IPS-20b (cell line): ENCODE measurements around the gene SELP.

ENCODE experiments used
- H3K27ac ChIP-seq: one replicate; pipeline ENCODE4 v1.5.1; 2013; ENCODE audit warnings: low read length
- H3K27me3 ChIP-seq: 2 replicates; pipeline ENCODE4 v1.6.1; 2013; ENCODE audit warnings: mild to moderate bottlenecking, low read length, inconsistent platforms; ENCODE audit not compliant: insufficient read depth
- H3K36me3 ChIP-seq: 2 replicates; pipeline ENCODE4 v1.6.1; 2013; ENCODE audit warnings: low read depth, mild to moderate bottlenecking, inconsistent platforms, low read length, moderate library complexity; ENCODE audit not compliant: insufficient read depth
- H3K4me1 ChIP-seq: 2 replicates; pipeline ENCODE4 v1.6.1; 2013; ENCODE audit warnings: mild to moderate bottlenecking, control low read depth, inconsistent platforms, low read length, moderate library complexity; ENCODE audit not compliant: insufficient read depth
- H3K4me3 ChIP-seq: 2 replicates; pipeline ENCODE4 v1.5.1; 2013; ENCODE audit warnings: mild to moderate bottlenecking, low read length, inconsistent platforms
- H3K9ac ChIP-seq: 2 replicates; pipeline ENCODE4 v1.6.1; 2013; ENCODE audit warnings: low read depth, mild to moderate bottlenecking, inconsistent platforms, low read length, moderate library complexity
- H3K9me3 ChIP-seq: 2 replicates; pipeline ENCODE4 v1.6.1; 2013; ENCODE audit warnings: mild to moderate bottlenecking, low read depth, low read length, inconsistent platforms; ENCODE audit not compliant: insufficient read depth

Gene SELP

DNA sequence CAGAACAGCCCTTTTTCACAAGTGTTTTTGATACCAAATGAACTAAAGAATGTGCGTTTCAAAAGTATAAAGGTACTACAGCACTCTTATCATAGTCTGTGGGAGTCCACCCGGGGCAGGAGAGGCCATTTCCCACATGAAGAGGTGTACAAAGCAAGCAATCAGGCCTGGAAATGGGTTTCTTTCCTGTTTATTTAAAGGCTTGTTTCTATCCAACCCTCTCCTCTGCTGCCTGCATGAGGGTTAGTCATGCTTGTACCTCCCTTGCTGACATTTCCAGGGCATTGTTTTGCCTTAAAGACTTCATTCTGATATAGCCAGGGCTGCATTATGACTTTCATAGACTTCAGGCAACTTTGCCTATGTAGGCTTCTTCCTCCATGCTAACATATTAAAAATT, 11.6 kb downstream of the SELP start:
- Histone ChIP-seq H3K4me1 (no peaks in the 10 kb centered on the region), H3K9ac (no peak overlapping the region), H3K27me3 (no peaks in the 10 kb centered on the region)

DNA sequence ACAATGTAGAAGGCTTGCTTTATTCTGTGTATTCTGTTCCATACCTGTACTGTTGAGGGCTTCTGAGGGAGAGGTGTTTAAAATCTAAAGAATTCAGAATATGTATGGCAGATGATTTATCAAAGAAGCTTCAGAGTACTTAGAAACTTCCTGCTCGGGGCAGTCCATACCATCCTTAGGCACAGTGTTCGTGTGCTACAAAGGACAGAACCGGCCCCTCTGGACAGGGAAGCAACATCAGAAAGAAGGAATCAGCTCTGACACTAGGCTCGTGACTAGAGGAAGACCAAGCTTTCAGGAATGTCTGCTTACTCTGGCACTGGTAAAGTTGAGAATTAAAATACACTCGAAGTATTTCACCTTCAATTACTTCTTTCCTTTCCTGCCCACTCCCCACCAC, 14.1 kb downstream of the SELP start:
- no peaks in the 10 kb centered on the region for H3K9me3 ChIP-seq
- no peak overlapping the region for H3K9ac ChIP-seq
- no peaks in the 10 kb centered on the region for H3K36me3 ChIP-seq
- H3K4me3 ChIP-seq, result no peak overlapping the region
- no peaks in the 10 kb centered on the region for H3K27me3 ChIP-seq
- no peak overlapping the region for H3K27ac ChIP-seq
- H3K4me1 ChIP-seq, result no peaks in the 10 kb centered on the region

More for the DNA sequence above, 11.6 kb downstream of the SELP start:
- H3K36me3 ChIP-seq, result no peaks in the 10 kb centered on the region
- no peak overlapping the region for H3K27ac ChIP-seq
- H3K9me3 ChIP-seq, result no peaks in the 10 kb centered on the region
- no peak overlapping the region for H3K4me3 ChIP-seq

DNA sequence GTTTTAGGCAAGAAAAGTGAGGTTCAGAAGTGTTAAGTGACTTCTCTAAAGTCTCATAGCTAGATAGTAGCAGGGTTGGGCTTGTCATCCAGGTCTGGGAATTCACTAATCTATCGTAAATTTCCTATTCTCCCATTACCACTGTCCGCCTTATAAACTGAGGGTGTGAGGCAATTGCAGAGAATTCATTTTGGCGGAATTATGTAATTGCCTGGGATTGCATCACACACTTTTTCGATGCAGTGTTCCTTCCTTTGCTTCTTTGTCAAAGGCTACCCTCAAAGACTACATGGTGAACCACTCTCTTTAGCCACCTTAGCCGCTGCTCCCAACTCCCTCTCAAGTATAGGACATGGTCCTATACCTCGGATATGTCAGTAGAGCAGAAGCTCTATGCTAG, 19.1 kb downstream of the SELP start:
- Histone ChIP-seq H3K9ac (no peak overlapping the region), H3K9me3 (no peaks in the 10 kb centered on the region), H3K27ac (no peak overlapping the region), H3K4me3 (no peak overlapping the region), H3K36me3 (no peaks in the 10 kb centered on the region), H3K27me3 (no peaks in the 10 kb centered on the region), H3K4me1 (no peaks in the 10 kb centered on the region)

DNA sequence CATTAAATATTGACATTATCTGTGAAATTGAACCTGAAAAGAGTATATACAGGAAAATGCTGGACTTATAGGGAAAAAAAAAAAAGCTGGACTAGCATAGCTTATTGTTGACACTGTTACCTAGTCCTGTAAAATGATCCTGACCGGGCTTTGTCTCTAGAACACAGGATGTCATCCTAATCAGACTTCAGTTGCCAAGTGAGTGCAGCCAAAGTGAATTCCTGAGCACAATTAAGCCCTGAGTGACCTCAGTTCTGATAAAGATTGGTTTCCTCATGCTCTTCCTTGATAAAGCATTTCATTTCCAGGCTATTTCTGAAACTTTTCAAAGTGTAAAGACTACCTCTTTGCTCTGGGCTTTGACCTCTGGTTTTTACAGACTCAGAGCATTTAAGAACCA, 19.8 kb downstream of the SELP start:
- H3K9me3 ChIP-seq, result no peaks in the 10 kb centered on the region
- H3K4me3 ChIP-seq, result no peak overlapping the region
- no peak overlapping the region for H3K27ac ChIP-seq
- no peak overlapping the region for H3K9ac ChIP-seq
- H3K36me3 ChIP-seq, result no peaks in the 10 kb centered on the region
- H3K27me3 ChIP-seq, result no peaks in the 10 kb centered on the region
- H3K4me1 ChIP-seq, result no peaks in the 10 kb centered on the region

DNA sequence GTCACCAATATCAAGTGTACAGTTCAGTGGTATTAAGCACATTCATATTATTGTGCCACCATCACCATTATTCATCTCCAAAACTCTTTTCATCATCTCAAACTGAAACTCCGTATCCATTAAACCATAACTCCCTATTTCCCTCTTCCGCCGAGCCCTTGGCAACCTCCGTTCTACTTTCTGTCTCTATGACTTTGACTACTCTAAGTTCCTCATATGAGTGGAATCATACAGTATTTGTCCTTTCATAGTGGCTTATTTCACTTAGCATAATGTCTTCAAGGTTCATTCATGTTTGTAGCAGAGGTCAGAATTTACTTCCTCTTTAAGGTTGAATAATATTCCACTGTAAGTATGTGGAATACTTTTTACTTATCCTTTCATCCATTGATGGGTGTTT, 21.7 kb downstream of the SELP start:
- H3K4me3 ChIP-seq, result no peak overlapping the region
- no peaks in the 10 kb centered on the region for H3K4me1 ChIP-seq
- H3K9ac ChIP-seq, result no peak overlapping the region
- no peaks in the 10 kb centered on the region for H3K27me3 ChIP-seq
- no peaks in the 10 kb centered on the region for H3K9me3 ChIP-seq
- no peak overlapping the region for H3K27ac ChIP-seq
- H3K36me3 ChIP-seq, result no peaks in the 10 kb centered on the region

DNA sequence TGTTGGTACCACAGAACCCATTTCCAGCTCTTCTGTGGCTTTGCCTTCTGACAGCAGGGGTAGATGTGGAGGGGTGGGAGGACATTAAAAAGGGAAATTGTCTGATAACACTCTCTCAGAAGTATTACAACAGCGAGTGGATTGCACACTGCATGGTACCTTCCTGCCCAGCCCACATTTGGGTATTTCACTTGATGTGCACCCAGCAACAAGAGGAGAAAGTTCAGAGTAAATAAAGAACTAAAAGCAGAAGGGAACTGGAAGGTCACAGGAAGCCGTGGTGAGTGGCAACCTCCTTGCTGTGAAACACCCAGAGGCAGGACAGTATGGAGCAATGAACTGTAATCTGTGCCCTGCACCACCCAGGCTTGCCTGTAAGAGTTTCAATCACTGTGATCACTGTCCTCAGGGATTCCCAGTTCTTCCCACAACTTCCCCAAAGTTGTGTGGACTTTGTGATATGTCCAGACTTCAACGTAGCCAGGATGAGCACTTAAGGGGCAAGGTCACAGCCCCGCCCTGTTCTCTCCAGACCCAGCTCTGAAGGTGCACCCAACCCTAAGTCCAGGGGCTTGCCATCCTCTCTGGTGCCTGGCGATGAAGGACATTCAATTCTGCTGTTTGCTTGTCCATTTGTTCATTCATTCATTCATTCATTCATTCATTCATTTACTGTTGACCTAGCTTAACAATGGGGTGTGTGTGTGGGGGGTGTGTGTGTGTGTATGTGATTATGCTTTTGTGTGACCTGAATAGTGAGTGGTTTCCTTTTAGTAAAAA, 25.0 kb downstream of the SELP start:
- Histone ChIP-seq H3K9me3 (no peaks in the 10 kb centered on the region), H3K27me3 (no peaks in the 10 kb centered on the region), H3K36me3 (no peaks in the 10 kb centered on the region), H3K4me1 (no peaks in the 10 kb centered on the region), H3K27ac (no peak overlapping the region), H3K9ac (no peak overlapping the region), H3K4me3 (no peak overlapping the region)

DNA sequence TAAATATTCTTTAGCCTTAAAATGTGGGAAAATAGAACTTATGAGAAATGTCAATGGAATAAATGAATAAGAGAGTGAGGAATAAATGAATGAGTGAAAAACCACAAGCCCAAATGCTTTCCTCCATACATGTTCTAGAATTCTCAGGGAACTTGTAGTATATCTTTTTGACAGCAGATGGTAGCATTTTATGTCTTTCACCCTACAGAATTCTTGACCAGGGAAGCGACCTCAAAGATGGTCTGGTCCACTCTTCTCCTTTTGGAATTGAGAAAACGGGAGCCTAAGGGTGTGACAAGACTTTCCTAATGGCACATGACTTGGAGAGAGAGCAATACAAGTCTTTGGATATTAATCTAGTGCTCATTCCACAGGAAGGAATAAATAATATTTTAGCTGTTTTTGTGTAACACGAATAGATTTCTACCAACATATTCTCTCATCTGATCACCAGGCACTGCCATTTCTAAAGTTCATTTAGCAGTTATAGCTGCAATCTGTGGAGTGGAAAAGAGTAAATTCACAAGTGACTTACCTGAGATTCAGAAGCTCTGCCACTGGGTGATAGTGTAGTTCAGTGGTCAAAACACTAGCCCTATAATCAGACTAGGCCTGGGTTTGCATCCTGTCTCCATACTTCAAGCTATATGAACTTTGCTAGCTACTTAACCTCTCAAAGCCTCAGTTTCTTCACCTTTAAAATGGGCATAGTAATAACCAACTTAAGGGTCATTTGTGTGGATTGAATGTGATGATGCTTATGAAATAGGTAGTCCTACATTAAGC, 28.6 kb downstream of the SELP start:
- Histone ChIP-seq H3K27me3 (no peaks in the 10 kb centered on the region), H3K27ac (no peak overlapping the region), H3K4me3 (no peak overlapping the region), H3K9ac (no peak overlapping the region), H3K4me1 (no peaks in the 10 kb centered on the region), H3K9me3 (no peaks in the 10 kb centered on the region), H3K36me3 (no peaks in the 10 kb centered on the region)

DNA sequence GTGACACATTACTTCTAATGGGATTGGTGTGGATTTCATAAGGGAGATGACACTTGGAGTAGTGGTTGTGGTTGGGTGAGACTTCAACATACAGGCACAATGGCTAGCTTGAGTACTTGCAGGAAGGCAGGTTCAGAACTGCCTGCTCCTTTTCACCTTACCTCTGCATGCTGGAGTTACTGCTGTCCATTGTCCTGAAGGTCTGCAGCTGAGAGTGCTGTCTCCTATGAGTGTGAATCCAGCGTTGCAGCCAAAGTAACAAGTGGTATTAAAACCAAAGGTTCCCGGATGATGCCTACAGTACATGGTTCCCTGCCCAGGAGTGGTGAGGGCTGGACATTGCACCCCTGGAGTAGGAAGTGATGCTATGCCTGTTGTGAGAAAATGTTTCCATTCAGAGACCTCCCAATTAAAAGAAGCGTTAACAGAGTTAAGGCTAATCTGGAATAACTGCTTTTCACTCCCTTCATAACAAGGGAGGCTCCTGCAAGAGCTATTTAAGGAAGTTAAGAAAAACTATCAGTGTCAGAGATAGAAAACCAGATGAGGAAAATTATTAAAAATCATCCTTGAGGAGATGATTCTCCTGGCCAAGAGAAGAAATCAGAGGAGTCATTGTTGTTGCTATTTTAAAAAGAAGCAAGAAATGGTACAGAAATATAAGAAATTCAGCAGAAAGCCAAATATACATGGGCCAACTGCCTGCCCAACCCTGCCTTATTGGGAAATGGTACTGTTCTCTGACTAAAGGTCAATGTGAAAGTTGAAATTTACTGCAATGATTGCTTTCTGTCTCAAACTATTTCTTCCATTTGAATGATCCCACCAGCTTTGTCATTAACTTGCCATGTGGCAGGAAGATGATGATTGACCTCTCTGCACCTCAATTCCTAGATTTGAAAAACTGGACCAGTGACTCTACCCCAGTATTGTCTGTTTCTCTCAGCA, 33.9 kb downstream of the SELP start:
- no peaks in the 10 kb centered on the region for H3K9me3 ChIP-seq
- H3K27ac ChIP-seq, result no peak overlapping the region
- H3K4me3 ChIP-seq, result no peak overlapping the region
- H3K36me3 ChIP-seq, result no peaks in the 10 kb centered on the region
- H3K9ac ChIP-seq, result no peak overlapping the region
- H3K27me3 ChIP-seq, result peaks cover 19% of the 10 kb centered on the region
- H3K4me1 ChIP-seq, result no peaks in the 10 kb centered on the region

DNA sequence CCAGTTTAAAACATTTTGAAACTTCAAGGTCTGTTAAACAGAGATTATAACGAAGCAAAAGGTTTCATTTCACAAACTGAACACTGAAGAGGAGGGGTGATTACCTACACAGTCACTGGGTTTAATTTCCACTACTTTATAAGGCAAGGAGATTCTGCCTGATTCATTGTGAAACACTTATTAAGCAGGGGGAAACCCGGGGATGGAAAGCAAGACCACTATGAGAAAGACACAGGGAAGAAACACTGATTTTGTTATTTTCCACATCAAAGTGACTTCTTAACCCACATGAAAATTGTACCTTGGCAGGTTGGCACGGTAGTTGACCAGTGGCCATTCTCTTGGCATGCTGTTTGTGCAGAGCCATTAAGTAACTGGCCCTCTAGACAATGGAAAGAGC, 35.5 kb downstream of the SELP start:
- no peaks in the 10 kb centered on the region for H3K36me3 ChIP-seq
- H3K9ac ChIP-seq, result no peak overlapping the region
- H3K9me3 ChIP-seq, result no peaks in the 10 kb centered on the region
- H3K27me3 ChIP-seq, result peaks cover 19% of the 10 kb centered on the region
- H3K4me1 ChIP-seq, result no peaks in the 10 kb centered on the region
- no peak overlapping the region for H3K4me3 ChIP-seq
- H3K27ac ChIP-seq, result no peak overlapping the region

DNA sequence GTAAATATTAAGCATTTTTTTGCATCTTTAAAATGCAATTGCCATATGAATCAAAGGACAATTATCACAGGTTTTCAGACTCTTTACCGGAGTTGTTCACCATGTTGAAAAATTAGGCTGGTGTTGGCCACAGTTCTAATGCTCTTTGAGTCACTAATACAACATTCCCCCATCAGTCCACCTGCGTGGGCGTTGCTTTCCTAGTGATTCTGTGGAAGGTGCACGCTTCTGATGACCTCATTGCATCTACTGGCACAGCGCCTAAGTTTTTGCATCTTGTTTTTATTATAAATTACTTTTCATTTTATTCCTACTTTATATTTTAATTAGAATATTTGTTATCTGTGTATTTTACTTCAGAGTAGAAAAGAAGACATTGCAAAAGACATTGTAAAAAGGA, 39.0 kb downstream of the SELP start:
- peaks cover 21% of the 10 kb centered on the region for H3K27me3 ChIP-seq
- H3K9ac ChIP-seq, result no peak overlapping the region
- no peaks in the 10 kb centered on the region for H3K36me3 ChIP-seq
- no peaks in the 10 kb centered on the region for H3K4me1 ChIP-seq
- H3K4me3 ChIP-seq, result no peak overlapping the region
- no peak overlapping the region for H3K27ac ChIP-seq
- H3K9me3 ChIP-seq, result no peaks in the 10 kb centered on the region

DNA sequence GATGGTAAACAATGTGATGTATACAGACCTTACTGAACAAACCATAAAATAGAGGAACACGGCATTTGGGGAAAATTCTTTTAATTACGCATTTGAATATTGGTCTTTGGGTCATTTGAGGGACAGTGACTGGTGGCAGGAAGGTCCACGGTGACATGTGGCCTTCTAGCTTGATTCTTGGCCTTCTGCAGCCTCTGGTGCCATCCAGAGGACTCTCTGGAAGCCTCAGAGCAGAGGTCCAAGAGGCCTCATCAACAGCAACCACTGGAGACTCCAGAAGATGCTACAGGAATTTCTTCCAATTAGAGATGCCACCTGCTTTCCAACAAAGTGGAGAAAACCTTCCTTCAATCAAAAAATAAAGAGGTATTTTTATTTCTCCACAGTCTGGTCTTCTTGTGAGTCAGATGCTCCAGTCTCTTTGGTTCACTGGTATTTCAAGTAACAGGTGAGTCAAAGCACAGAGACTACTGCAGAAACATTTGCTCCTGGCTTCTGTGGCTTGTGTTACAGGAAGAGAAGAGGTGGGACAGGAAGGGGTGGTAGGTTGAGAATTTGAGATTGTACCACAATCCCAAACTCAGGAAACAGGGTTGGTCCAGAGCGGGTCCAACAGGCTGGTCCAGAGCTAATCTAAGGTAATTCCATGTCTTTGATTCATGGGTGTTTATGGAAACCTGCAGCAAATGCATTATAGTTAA, 41.0 kb downstream of the SELP start:
- Histone ChIP-seq H3K4me1 (no peaks in the 10 kb centered on the region), H3K36me3 (no peaks in the 10 kb centered on the region), H3K4me3 (no peak overlapping the region), H3K27me3 (peaks cover 20% of the 10 kb centered on the region), H3K9ac (no peak overlapping the region), H3K27ac (no peak overlapping the region), H3K9me3 (no peaks in the 10 kb centered on the region)
